ENCODE data around the gene FUT6. TPM values are rescaled to one million over a fixed set of nuclear protein-coding genes. Genes with fewer than 3 reads are reported as not detected.
"Not testable (repeated sequence)": the region's sequence is repeated elsewhere in the genome, so short reads cannot be mapped to it uniquely, and the experiment has no call there.

The FUT6 gene
- total RNA-seq, 2 experiments from 2014 or later = not detected

GRCh38 chr19:5863030-5863665 lies 23.6 kb upstream of the FUT6 start:
- no peaks in the 10 kb centered on the region for H3K36me3 ChIP-seq (ENCODE audit: insufficient read depth, low read length)
- no peak overlapping the region for H3K27ac ChIP-seq (ENCODE audit: low read depth, low read length, poor library complexity, severe bottlenecking)
- H3K9me3 ChIP-seq (ENCODE audit: low read length) = no peaks in the 10 kb centered on the region
- no peak overlapping the region for H2AFZ ChIP-seq (ENCODE audit: low read length)
- ChIA-PET POLR2A (no interaction called here), CTCF (ENCODE audit: unreplicated experiment) (no interaction called here)
- no peak overlapping the region for H3K4me2 ChIP-seq (ENCODE audit: low read length)
- H3K4me3 ChIP-seq (ENCODE audit: low read depth, low read length, poor library complexity, severe bottlenecking) = no peak overlapping the region
- no peaks in the 10 kb centered on the region for H4K20me1 ChIP-seq (ENCODE audit: insufficient read depth, low read length)
- peaks cover 7% of the 10 kb centered on the region for H3K4me1 ChIP-seq (ENCODE audit: insufficient read depth, low read length, poor library complexity, severe bottlenecking)
- intact Hi-C loops (cut with micrococcal nuclease; ENCODE audit: unreplicated experiment) = no loop called here
- no peak for DNase-seq (ENCODE audit: low spot score)
- no peak for TF ChIP-seq CTCF (conservative IDR thresholded peaks at IDR 0.05; ENCODE audit: low read length)
- no peak for TF ChIP-seq EZH2phosphoT487 (IDR thresholded peaks at IDR 0.05; ENCODE audit: borderline replicate concordance, low read depth, low read length)
- H3K79me2 ChIP-seq (ENCODE audit: insufficient read depth, low read depth, low read length) = no peaks in the 10 kb centered on the region
- no TSS peak for BruUV-seq (replicated peaks)
- H3K9me2 ChIP-seq (ENCODE audit: insufficient read depth, low read length) = no peaks in the 10 kb centered on the region

- H4K20me1 ChIP-seq (ENCODE audit: insufficient read depth, low read length) = no peaks in the 10 kb centered on the region
- intact Hi-C loops (cut with micrococcal nuclease; ENCODE audit: unreplicated experiment) = no loop called here
- H3K9me2 ChIP-seq (ENCODE audit: insufficient read depth, low read length) = no peaks in the 10 kb centered on the region
- H3K27ac ChIP-seq (ENCODE audit: low read depth, low read length, poor library complexity, severe bottlenecking) = no peak overlapping the region
- BruUV-seq (replicated peaks) = no TSS peak
- H3K79me2 ChIP-seq (ENCODE audit: insufficient read depth, low read depth, low read length) = no peaks in the 10 kb centered on the region
- no peaks in the 10 kb centered on the region for H3K4me1 ChIP-seq (ENCODE audit: insufficient read depth, low read length, poor library complexity, severe bottlenecking)
- H3K4me3 ChIP-seq (ENCODE audit: low read depth, low read length, poor library complexity, severe bottlenecking) = no peak overlapping the region
- H3K9me3 ChIP-seq (ENCODE audit: low read length) = no peaks in the 10 kb centered on the region
- POLR2A ChIA-PET = no interaction called here
- DNase-seq (ENCODE audit: low spot score) = no peak
- CTCF ChIA-PET (ENCODE audit: unreplicated experiment) = no interaction called here
- no peak overlapping the region for H2AFZ ChIP-seq (ENCODE audit: low read length)
- no peak overlapping the region for H3K4me2 ChIP-seq (ENCODE audit: low read length)
- no peaks in the 10 kb centered on the region for H3K36me3 ChIP-seq (ENCODE audit: insufficient read depth, low read length)
- TF ChIP-seq EZH2phosphoT487 (IDR thresholded peaks at IDR 0.05; ENCODE audit: borderline replicate concordance, low read depth, low read length) (no peak), CTCF (conservative IDR thresholded peaks at IDR 0.05; ENCODE audit: low read length) (no peak)
Measured at GRCh38 chr19:5857203-5858081, 17.9 kb upstream of the FUT6 start.

GRCh38 chr19:5855151-5855550 lies 15.6 kb upstream of the FUT6 start:
- peaks cover 13% of the 10 kb centered on the region for H3K4me1 ChIP-seq (ENCODE audit: insufficient read depth, low read length, poor library complexity, severe bottlenecking)
- POLR2A ChIA-PET = interaction anchor here (0.7 kb wide), 1 partner anchor 23 kb away, joined by 3 read pairs; no protein-coding TSS in a partner anchor
- intact Hi-C loops (cut with micrococcal nuclease; ENCODE audit: unreplicated experiment); H2AFZ ChIP-seq (ENCODE audit: low read length); H3K9me2 ChIP-seq (ENCODE audit: insufficient read depth, low read length); BruUV-seq (replicated peaks); H3K36me3 ChIP-seq (ENCODE audit: insufficient read depth, low read length); H3K4me2 ChIP-seq (ENCODE audit: low read length); H3K27ac ChIP-seq (ENCODE audit: low read depth, low read length, poor library complexity, severe bottlenecking); H4K20me1 ChIP-seq (ENCODE audit: insufficient read depth, low read length); H3K79me2 ChIP-seq (ENCODE audit: insufficient read depth, low read depth, low read length); H3K4me3 ChIP-seq (ENCODE audit: low read depth, low read length, poor library complexity, severe bottlenecking); DNase-seq (ENCODE audit: low spot score); H3K9me3 ChIP-seq (ENCODE audit: low read length); CTCF ChIA-PET (ENCODE audit: unreplicated experiment): not testable (repeated sequence)

- H3K4me3 ChIP-seq (ENCODE audit: low read depth, low read length, poor library complexity, severe bottlenecking); H3K9me3 ChIP-seq (ENCODE audit: low read length); H2AFZ ChIP-seq (ENCODE audit: low read length); H3K9me2 ChIP-seq (ENCODE audit: insufficient read depth, low read length); H3K36me3 ChIP-seq (ENCODE audit: insufficient read depth, low read length); H3K4me2 ChIP-seq (ENCODE audit: low read length); BruUV-seq (replicated peaks); H3K27ac ChIP-seq (ENCODE audit: low read depth, low read length, poor library complexity, severe bottlenecking); H3K79me2 ChIP-seq (ENCODE audit: insufficient read depth, low read depth, low read length); DNase-seq (ENCODE audit: low spot score); POLR2A ChIA-PET; intact Hi-C loops (cut with micrococcal nuclease; ENCODE audit: unreplicated experiment); H4K20me1 ChIP-seq (ENCODE audit: insufficient read depth, low read length): not testable (repeated sequence)
- CTCF ChIA-PET (ENCODE audit: unreplicated experiment) = interaction anchor here (0.6 kb wide), 1 partner anchor 31 kb away, joined by 3 read pairs; no protein-coding TSS in a partner anchor
- H3K4me1 ChIP-seq (ENCODE audit: insufficient read depth, low read length, poor library complexity, severe bottlenecking) = peaks cover 14% of the 10 kb centered on the region
Measured at GRCh38 chr19:5854121-5854520, 14.6 kb upstream of the FUT6 start.
